Suprapubic skin (tissue), 4 donors: ENCODE data around the gene N4BP2L1. TPM values are rescaled to one million over a fixed set of nuclear protein-coding genes. Genes with fewer than 3 reads are reported as not detected.
"Not testable (repeated sequence)": the region's sequence is repeated elsewhere in the genome, so short reads cannot be mapped to it uniquely, and the experiment has no call there.

Source experiments
- DNase-seq, 2 donors: peaks; one replicate each; pipeline ENCODE4 v3.0.0-alpha.2; 2019; ENCODE audit warnings: low spot score in 2 of 2
- H3K27ac ChIP-seq: fragments of 200-600 bp; sonication (generic); one replicate; pipeline ENCODE4 v1.5.1; 2019
- H3K27me3 ChIP-seq: fragments of 200-600 bp; sonication (generic); one replicate; pipeline ENCODE4 v1.5.1; 2019
- H3K36me3 ChIP-seq: fragments of 200-600 bp; sonication (generic); one replicate; pipeline ENCODE4 v1.5.1; 2019
- H3K4me1 ChIP-seq: fragments of 200-600 bp; sonication (generic); one replicate; pipeline ENCODE4 v1.5.1; 2019
- H3K4me3 ChIP-seq: fragments of 200-600 bp; sonication (generic); one replicate; pipeline ENCODE4 v1.5.1; 2019; ENCODE audit warnings: mild to moderate bottlenecking
- H3K9me3 ChIP-seq: fragments of 200-600 bp; sonication (generic); one replicate; pipeline ENCODE4 v1.5.1; 2019
- CTCF ChIP-seq, 2 donors: fragments of 200-600 bp in 1 of 2; fragments of 450-650 bp in 1 of 2; sonication (generic) in 1 of 2; IDR thresholded peaks; one replicate each; pipeline ENCODE4 v1.5.1; 2016 to 2019; ENCODE audit warnings: antibody characterized with exemption in 2 of 2, mild to moderate bottlenecking in 1 of 2, moderate library complexity in 1 of 2
- EP300 ChIP-seq: sonication (generic); formaldehyde crosslinking; IDR thresholded peaks from one replicate; pipeline ENCODE4 v1.6.1; 2017; ENCODE audit warnings: antibody characterized with exemption
- POLR2A ChIP-seq, 2 donors: fragments of 450-650 bp; IDR thresholded peaks; one replicate each; pipeline ENCODE4 v1.6.1; 2017; ENCODE audit warnings: antibody characterized with exemption in 2 of 2, mild to moderate bottlenecking in 2 of 2, moderate library complexity in 2 of 2
- POLR2AphosphoS5 ChIP-seq, 3 donors: sonication (generic); formaldehyde crosslinking; IDR thresholded peaks; one replicate each; pipeline ENCODE4 v1.6.1; 2017; ENCODE audit warnings: antibody characterized with exemption in 3 of 3
- WGBS: methylation state at CpG from one replicate; pipeline ENCODE4 v1.1.5; 2018; 5-methylcytosine and 5-hydroxymethylcytosine counted together
- total RNA-seq, 4 donors: library from RNA; depleted of rRNA; stranded (reverse); fragments of >200 nt; gene quantifications; one replicate each; pipeline ENCODE4 v1.1.0, GENCODE V29; 2016

Gene N4BP2L1
- total RNA-seq, 4 donors from 2014 or later = 31.3 to 71.5 (median 34.6) TPM

GRCh38 chr13:32378012-32378411, 49.9 kb downstream of the N4BP2L1 start:
- 92% methylated on average over 1 of the region's 1 CpG for WGBS
- no peaks in the 10 kb centered on the region for H3K4me1 ChIP-seq
- H3K27me3 ChIP-seq = no peaks in the 10 kb centered on the region
- no peak overlapping the region for H3K4me3 ChIP-seq
- H3K9me3 ChIP-seq = no peaks in the 10 kb centered on the region
- no peak for TF ChIP-seq POLR2A (IDR thresholded peaks at IDR 0.05)
- H3K36me3 ChIP-seq = peaks cover 5% of the 10 kb centered on the region
- H3K27ac ChIP-seq = no peak overlapping the region
- no peak for DNase-seq

- no peak overlapping the region for H3K27ac ChIP-seq
Measured at GRCh38 chr13:32376642-32377415, 51.1 kb downstream of the N4BP2L1 start.

GRCh38 chr13:32370805-32371204, 57.1 kb downstream of the N4BP2L1 start:
- Histone ChIP-seq H3K27ac (no peak overlapping the region), H3K27me3 (no peaks in the 10 kb centered on the region), H3K9me3 (no peaks in the 10 kb centered on the region), H3K4me3 (no peak overlapping the region), H3K36me3 (peaks cover 5% of the 10 kb centered on the region), H3K4me1 (no peaks in the 10 kb centered on the region)
- no peak for TF ChIP-seq EP300
- TF ChIP-seq POLR2AphosphoS5 (IDR thresholded peaks at IDR 0.05) = no peak
- no peak for TF ChIP-seq POLR2A (IDR thresholded peaks at IDR 0.05)
- no peak for TF ChIP-seq CTCF (IDR thresholded peaks at IDR 0.05)
- WGBS = 96% methylated on average over 2 of the region's 2 CpGs
- DNase-seq = no peak

More at GRCh38 chr13:32376642-32377415, 51.1 kb downstream of the N4BP2L1 start:
- H3K4me1 ChIP-seq = no peaks in the 10 kb centered on the region
- no peak for TF ChIP-seq EP300
- TF ChIP-seq POLR2AphosphoS5 (IDR thresholded peaks at IDR 0.05) = no peak
- TF ChIP-seq POLR2A (IDR thresholded peaks at IDR 0.05) = no peak
- TF ChIP-seq CTCF (IDR thresholded peaks at IDR 0.05) = no peak
- 84% methylated on average over 13 of the region's 13 CpGs for WGBS
- no peak overlapping the region for H3K4me3 ChIP-seq
- H3K27me3 ChIP-seq = no peaks in the 10 kb centered on the region
- H3K36me3 ChIP-seq = peaks cover 5% of the 10 kb centered on the region
- H3K9me3 ChIP-seq = no peaks in the 10 kb centered on the region
- no peak for DNase-seq

- DNase-seq = no peak
- no peak overlapping the region for H3K4me3 ChIP-seq
- H3K9me3 ChIP-seq = no peaks in the 10 kb centered on the region
- no peaks in the 10 kb centered on the region for H3K27me3 ChIP-seq
- 90% methylated on average over 2 of the region's 2 CpGs for WGBS
- no peak overlapping the region for H3K27ac ChIP-seq
- H3K36me3 ChIP-seq = no peaks in the 10 kb centered on the region
- H3K4me1 ChIP-seq = no peaks in the 10 kb centered on the region
- TF ChIP-seq CTCF (IDR thresholded peaks at IDR 0.05) = no peak
- no peak for TF ChIP-seq POLR2AphosphoS5 (IDR thresholded peaks at IDR 0.05)
- TF ChIP-seq EP300 = no peak
- TF ChIP-seq POLR2A (IDR thresholded peaks at IDR 0.05) = no peak
Measured at GRCh38 chr13:32362574-32362973, 65.4 kb downstream of the N4BP2L1 start.

- 95% methylated on average over 8 of the region's 8 CpGs for WGBS
- not testable (repeated sequence) for H3K4me1 ChIP-seq, H3K27me3 ChIP-seq, DNase-seq, H3K4me3 ChIP-seq, H3K27ac ChIP-seq, H3K9me3 ChIP-seq, H3K36me3 ChIP-seq
Measured at GRCh38 chr13:32355935-32356334, 72.0 kb downstream of the N4BP2L1 start.

GRCh38 chr13:32354040-32354439, 73.9 kb downstream of the N4BP2L1 start:
- no peaks in the 10 kb centered on the region for H3K4me1 ChIP-seq
- H3K9me3 ChIP-seq = no peaks in the 10 kb centered on the region
- TF ChIP-seq EP300 (no peak), POLR2A (IDR thresholded peaks at IDR 0.05) (no peak), CTCF (IDR thresholded peaks at IDR 0.05) (no peak), POLR2AphosphoS5 (IDR thresholded peaks at IDR 0.05) (no peak)
- no peak overlapping the region for H3K27ac ChIP-seq
- H3K4me3 ChIP-seq = no peak overlapping the region
- WGBS = 95% methylated on average over 1 of the region's 1 CpG
- no peaks in the 10 kb centered on the region for H3K27me3 ChIP-seq
- no peaks in the 10 kb centered on the region for H3K36me3 ChIP-seq
- DNase-seq = no peak

GRCh38 chr13:32350839-32351441, 77.0 kb downstream of the N4BP2L1 start:
- H3K27ac ChIP-seq, H3K4me1 ChIP-seq, H3K36me3 ChIP-seq, H3K9me3 ChIP-seq, DNase-seq, H3K4me3 ChIP-seq, H3K27me3 ChIP-seq: not testable (repeated sequence)
- WGBS = 97% methylated on average over 15 of the region's 15 CpGs
